Stimulated activated CD4-positive, alpha-beta T cell treated with anti-CD3 and anti-CD28 coated beads, Interleukin-15, amount 100 ng/mL, for 1 hour (primary cell): ENCODE data around the gene DRAXIN.

ENCODE experiments used
- DNase-seq, 2 donors: peaks; one replicate each; pipeline ENCODE4 v3.0.0-alpha.2; 2020; ENCODE audit warnings: low read depth in 1 of 2, low spot score in 1 of 2

Gene DRAXIN

GRCh38 chr1:11759791-11760190 lies 68.3 kb downstream of the DRAXIN start:
- no peak for DNase-seq

- DNase-seq, result no peak
These were observed 69.8 kb downstream of the DRAXIN start for GRCh38 chr1:11761285-11761684.

GRCh38 chr1:11761988-11762406 lies 70.5 kb downstream of the DRAXIN start, which contains the start of gene C1orf167:
Gene C1orf167, plus strand, starts transcription at chr1:11762193. Its CDS starts 2,208 bp downstream, at chr1:11764401.
- DNase-seq, result peak in 1 of 2 donors; percentile 30

GRCh38 chr1:11764115-11764514 lies 72.6 kb downstream of the DRAXIN start:
- no peak for DNase-seq

- no peak for DNase-seq
These were observed 73.0 kb downstream of the DRAXIN start for GRCh38 chr1:11764519-11764918.

- no peak for DNase-seq
These were observed 74.3 kb downstream of the DRAXIN start for GRCh38 chr1:11765661-11766428.

GRCh38 chr1:11766429-11766776 lies 74.9 kb downstream of the DRAXIN start:
- no peak for DNase-seq

GRCh38 chr1:11767922-11768704 lies 76.6 kb downstream of the DRAXIN start:
- DNase-seq, result no peak

- no peak for DNase-seq
These were observed 77.3 kb downstream of the DRAXIN start for GRCh38 chr1:11768821-11769220.

GRCh38 chr1:11769274-11769673 lies 77.8 kb downstream of the DRAXIN start:
- no peak for DNase-seq

GRCh38 chr1:11770011-11770410 lies 78.5 kb downstream of the DRAXIN start:
- no peak for DNase-seq

- no peak for DNase-seq
These were observed 80.1 kb downstream of the DRAXIN start for GRCh38 chr1:11771481-11772043.

- no peak for DNase-seq
These were observed 80.9 kb downstream of the DRAXIN start for GRCh38 chr1:11772458-11772857.

GRCh38 chr1:11774753-11775152 lies 83.2 kb downstream of the DRAXIN start:
- DNase-seq, result no peak
